Measurements from ENCODE around the gene SCD. TPM values are rescaled to one million over a fixed set of nuclear protein-coding genes. Genes with fewer than 3 reads are reported as not detected.

SCD gene
- total and polyA plus RNA-seq, 7 experiments from 2014 or later: 1.0 to 121 (median 2.3) TPM

DNA sequence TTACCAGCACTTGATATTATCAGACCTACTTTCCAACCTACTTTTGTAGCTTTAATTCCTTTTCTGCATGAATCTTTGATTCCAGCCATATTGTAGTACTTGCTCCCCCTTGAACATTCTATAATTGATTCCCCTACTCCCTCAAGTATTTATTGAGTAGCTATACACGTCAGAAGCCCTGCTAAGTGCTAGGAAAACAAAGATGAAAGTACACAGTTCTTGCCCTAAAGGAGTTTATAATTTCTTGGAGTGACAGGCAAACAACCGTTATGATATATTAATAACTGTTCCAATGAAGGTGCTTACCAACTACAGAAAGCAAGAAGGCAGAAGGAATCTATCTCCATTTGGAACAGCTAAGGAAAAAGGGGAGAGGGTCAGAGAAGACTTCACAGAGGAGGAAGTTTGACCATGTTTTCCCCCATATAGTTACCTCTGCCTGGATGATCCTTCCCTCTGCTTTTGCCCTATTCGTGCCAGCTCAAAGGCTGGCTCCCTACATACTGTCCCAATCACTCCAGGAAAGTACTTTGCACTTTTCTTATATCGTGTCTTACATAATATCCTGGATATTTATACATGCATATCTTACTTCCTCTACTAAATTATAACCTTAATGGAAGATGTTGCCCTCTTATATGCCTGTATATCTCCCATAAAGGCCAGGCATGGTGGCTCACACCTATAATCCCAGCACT, 54.7 kb downstream of the SCD start:
- ATAC-seq (no peak), DNase-seq (no peak)
- intact Hi-C loops (cut with micrococcal nuclease): no loop called here
- H3K27ac ChIP-seq (ENCODE audit: low read depth, low read length): no peak overlapping the region
- no peak overlapping the region for H3K27ac Mint-ChIP-seq
- no peaks in the 10 kb centered on the region for H3K36me3 ChIP-seq (ENCODE audit: control insufficient read depth in 2 of 3, insufficient read depth in 3 of 3, low read length in 3 of 3)
- H3K4me1 Mint-ChIP-seq: no peaks in the 10 kb centered on the region
- no peaks in the 10 kb centered on the region for H3K4me1 ChIP-seq (ENCODE audit: control insufficient read depth in 2 of 2, insufficient read depth in 2 of 2, low read length in 2 of 2)
- no peaks in the 10 kb centered on the region for H3K9me3 Mint-ChIP-seq
- peaks cover 0 to 6% (median 0%) of the 10 kb centered on the region in 5 donors for H3K27me3 Mint-ChIP-seq
- ChIA-PET CTCF (no interaction called here), POLR2A (no interaction called here)
- H3K4me3 ChIP-seq (ENCODE audit: low read length): no peak overlapping the region
- H3K27me3 ChIP-seq (ENCODE audit: control insufficient read depth in 2 of 2, insufficient read depth in 2 of 2, low read length in 2 of 2): no peaks in the 10 kb centered on the region
- H3K4me3 Mint-ChIP-seq: no peak overlapping the region
- no peaks in the 10 kb centered on the region for H3K9me3 ChIP-seq (ENCODE audit: control insufficient read depth in 2 of 3, low read length in 3 of 3)
- peaks cover 0 to 4% (median 0%) of the 10 kb centered on the region in 5 donors for H3K36me3 Mint-ChIP-seq

- peaks cover 0 to 6% (median 2%) of the 10 kb centered on the region in 5 donors for H3K27me3 Mint-ChIP-seq
- no peak overlapping the region for H3K27ac ChIP-seq (ENCODE audit: low read depth, low read length)
- no peak overlapping the region for H3K27ac Mint-ChIP-seq
- no peaks in the 10 kb centered on the region for H3K9me3 ChIP-seq (ENCODE audit: control insufficient read depth in 2 of 3, low read length in 3 of 3)
- no peak for DNase-seq
- peaks cover 0 to 3% (median 0%) of the 10 kb centered on the region in 11 donors for H3K9me3 Mint-ChIP-seq
- H3K27me3 ChIP-seq (ENCODE audit: control insufficient read depth in 2 of 2, insufficient read depth in 2 of 2, low read length in 2 of 2): no peaks in the 10 kb centered on the region
- ChIA-PET POLR2A (no interaction called here), CTCF (interaction anchor here (0.7 to 1.0 kb wide), 2 partner anchors 11 to 29 kb away, joined by 3 read pairs; no protein-coding TSS in a partner anchor)
- intact Hi-C loops (cut with micrococcal nuclease): no loop called here
- no peaks in the 10 kb centered on the region for H3K36me3 ChIP-seq (ENCODE audit: control insufficient read depth in 2 of 3, insufficient read depth in 3 of 3, low read length in 3 of 3)
- ATAC-seq: no peak
- no peak overlapping the region for H3K4me3 ChIP-seq (ENCODE audit: low read length)
- H3K4me1 Mint-ChIP-seq: no peaks in the 10 kb centered on the region
- peaks cover 0 to 5% (median 0%) of the 10 kb centered on the region in 5 donors for H3K36me3 Mint-ChIP-seq
- H3K4me3 Mint-ChIP-seq: no peak overlapping the region
- no peaks in the 10 kb centered on the region for H3K4me1 ChIP-seq (ENCODE audit: control insufficient read depth in 2 of 2, insufficient read depth in 2 of 2, low read length in 2 of 2)
Measured at GRCh38 chr10:100403734-100404133, 56.7 kb downstream of the SCD start.

- peaks cover 0 to 8% (median 0%) of the 10 kb centered on the region in 11 donors for H3K9me3 Mint-ChIP-seq
- intact Hi-C loops (cut with micrococcal nuclease): no loop called here
- peaks cover 0 to 11% (median 0%) of the 10 kb centered on the region in 5 donors for H3K36me3 Mint-ChIP-seq
- no peak overlapping the region for H3K27ac Mint-ChIP-seq
- CTCF ChIA-PET: no interaction called here
- ATAC-seq: no peak
- no peaks in the 10 kb centered on the region for H3K36me3 ChIP-seq (ENCODE audit: control insufficient read depth in 2 of 3, insufficient read depth in 3 of 3, low read length in 3 of 3)
- no peaks in the 10 kb centered on the region for H3K4me1 ChIP-seq (ENCODE audit: control insufficient read depth in 2 of 2, insufficient read depth in 2 of 2, low read length in 2 of 2)
- peaks cover 0 to 15% (median 5%) of the 10 kb centered on the region in 5 donors for H3K27me3 Mint-ChIP-seq
- H3K4me3 Mint-ChIP-seq: no peak overlapping the region
- H3K4me3 ChIP-seq (ENCODE audit: low read length): no peak overlapping the region
- H3K4me1 Mint-ChIP-seq: peaks cover 0 to 1% (median 0%) of the 10 kb centered on the region in 7 donors
- H3K27me3 ChIP-seq (ENCODE audit: control insufficient read depth in 2 of 2, insufficient read depth in 2 of 2, low read length in 2 of 2): no peaks in the 10 kb centered on the region
- DNase-seq: no peak
- H3K27ac ChIP-seq (ENCODE audit: low read depth, low read length): no peak overlapping the region
- no peaks in the 10 kb centered on the region for H3K9me3 ChIP-seq (ENCODE audit: control insufficient read depth in 2 of 3, low read length in 3 of 3)
- POLR2A ChIA-PET: no interaction called here
Measured at GRCh38 chr10:100413173-100413572, 66.1 kb downstream of the SCD start.

Other genes with a start within 250 kb of the SCD start
- gene ERLIN1, start 161.2 kb upstream of the SCD start, total RNA-seq: 10 to 100 TPM in 3 of 5 experiments, 1 to 10 TPM in 2; 3.9 to 17.0 (median 12.4) TPM
- 10 to 100 TPM; 11.3 to 19.3 TPM for gene ERLIN1, start 161.2 kb upstream of the SCD start, polyA plus RNA-seq
- gene CHUK, start 117.6 kb upstream of the SCD start, total RNA-seq: 10 to 100 TPM; 13.4 to 25.4 (median 16.6) TPM
- 10 to 100 TPM; 10.6 to 14.6 TPM for gene CHUK, start 117.6 kb upstream of the SCD start, polyA plus RNA-seq
- 10 to 100 TPM; 41.8 to 46.8 (median 42.6) TPM for gene CWF19L1, start 79.6 kb upstream of the SCD start, total RNA-seq
- gene CWF19L1, start 79.6 kb upstream of the SCD start, polyA plus RNA-seq: 10 to 100 TPM; 31.2 to 45.0 TPM
- gene BLOC1S2, start 60.6 kb upstream of the SCD start, total RNA-seq: 10 to 100 TPM; 31.5 to 51.3 (median 39.9) TPM
- 10 to 100 TPM; 51.9 to 63.4 TPM for gene BLOC1S2, start 60.6 kb upstream of the SCD start, polyA plus RNA-seq
- gene PKD2L1, start 17.0 kb upstream of the SCD start, total RNA-seq: under 1 TPM in 1 of 5 experiments, not detected in 4; 0.46 TPM
- under 1 TPM in 1 of 2 donors, not detected in 1; 0.10 TPM for gene PKD2L1, start 17.0 kb upstream of the SCD start, polyA plus RNA-seq
- under 1 TPM in 2 of 5 experiments, not detected in 3; 0.27 to 0.44 TPM for gene WNT8B, start 115.8 kb downstream of the SCD start, total RNA-seq
- under 1 TPM; 0.09 to 0.11 TPM for gene WNT8B, start 115.8 kb downstream of the SCD start, polyA plus RNA-seq
- gene SEC31B, start 172.6 kb downstream of the SCD start, total RNA-seq: 100 to 1,000 TPM in 1 of 5 experiments, 10 to 100 TPM in 4; 61.7 to 295 (median 65.1) TPM
- 1 to 10 TPM; 1.1 to 1.8 TPM for gene SEC31B, start 172.6 kb downstream of the SCD start, polyA plus RNA-seq
- gene NDUFB8, start 182.6 kb downstream of the SCD start, total RNA-seq: 100 to 1,000 TPM; 137 to 304 (median 142) TPM
- 100 to 1,000 TPM; 390 to 554 TPM for gene NDUFB8, start 182.6 kb downstream of the SCD start, polyA plus RNA-seq
- 10 to 100 TPM; 43.3 to 74.9 (median 54.8) TPM for gene HIF1AN, start 188.7 kb downstream of the SCD start, total RNA-seq
- gene HIF1AN, start 188.7 kb downstream of the SCD start, polyA plus RNA-seq: 10 to 100 TPM; 24.0 to 28.8 TPM

Data from naive thymus-derived CD4-positive, alpha-beta T cell (primary cell).